ENCODE data around the gene TNS3.

The TNS3 gene

DNA sequence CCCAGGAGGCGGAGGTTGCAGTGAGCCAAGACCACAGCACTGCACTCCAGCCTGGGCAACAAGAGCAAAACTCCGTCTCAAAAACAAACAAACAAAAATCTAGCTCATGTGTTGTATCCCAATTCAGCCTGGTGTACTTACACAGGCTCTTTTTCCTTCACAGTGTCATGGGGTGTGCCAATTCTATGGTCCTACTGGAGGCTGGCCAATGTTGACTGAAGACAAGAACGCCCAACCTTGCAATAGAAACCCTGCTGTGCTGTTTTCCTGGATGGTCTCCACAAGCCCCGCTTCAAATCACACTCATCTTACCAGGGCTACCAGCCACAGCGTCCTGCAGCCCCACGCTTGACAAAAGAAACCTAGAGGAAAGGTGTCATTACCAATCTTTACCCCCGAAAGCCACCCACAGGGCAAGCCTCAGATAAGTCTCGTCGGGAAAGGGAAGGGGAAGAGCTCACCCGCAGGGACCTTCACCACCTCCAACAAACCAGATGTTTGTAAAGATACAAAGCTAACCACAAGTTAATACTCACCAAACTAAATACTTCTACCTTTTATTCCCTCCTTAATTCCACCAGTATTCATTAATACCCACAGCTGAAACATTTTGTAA is 64.8 kb downstream of the TNS3 start:
- no peak overlapping the region for H3K4me3 ChIP-seq (ENCODE audit: control insufficient read depth, low read depth, low read length)
- no peak for TF ChIP-seq CTCF (IDR thresholded peaks at IDR 0.05; ENCODE audit: control insufficient read depth, insufficient read depth, low read depth, low read length, missing control alignments)
- DNase-seq (ENCODE audit: low read depth): no peak

DNA sequence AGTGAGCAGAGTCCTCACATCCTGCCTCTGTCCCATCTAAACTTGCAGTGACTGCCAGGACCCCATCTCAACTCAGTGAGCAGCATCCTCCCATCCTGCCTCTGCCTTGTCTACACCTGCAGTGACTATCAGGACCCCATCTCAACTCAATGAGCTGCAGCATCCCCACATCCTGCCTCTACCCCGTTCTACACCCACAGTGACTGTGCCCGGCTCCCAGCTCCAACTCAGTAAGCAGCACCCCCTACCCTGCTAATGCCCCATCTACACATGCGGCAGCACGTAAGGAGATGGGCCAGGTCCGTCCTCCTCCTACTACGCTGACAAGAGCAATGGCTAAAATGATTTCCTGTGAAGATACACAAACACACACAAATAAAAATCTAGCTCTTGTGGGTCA is 65.5 kb downstream of the TNS3 start:
- no peak for DNase-seq (ENCODE audit: low read depth)
- no peak for TF ChIP-seq CTCF (IDR thresholded peaks at IDR 0.05; ENCODE audit: control insufficient read depth, insufficient read depth, low read depth, low read length, missing control alignments)
- no peak overlapping the region for H3K4me3 ChIP-seq (ENCODE audit: control insufficient read depth, low read depth, low read length)

DNA sequence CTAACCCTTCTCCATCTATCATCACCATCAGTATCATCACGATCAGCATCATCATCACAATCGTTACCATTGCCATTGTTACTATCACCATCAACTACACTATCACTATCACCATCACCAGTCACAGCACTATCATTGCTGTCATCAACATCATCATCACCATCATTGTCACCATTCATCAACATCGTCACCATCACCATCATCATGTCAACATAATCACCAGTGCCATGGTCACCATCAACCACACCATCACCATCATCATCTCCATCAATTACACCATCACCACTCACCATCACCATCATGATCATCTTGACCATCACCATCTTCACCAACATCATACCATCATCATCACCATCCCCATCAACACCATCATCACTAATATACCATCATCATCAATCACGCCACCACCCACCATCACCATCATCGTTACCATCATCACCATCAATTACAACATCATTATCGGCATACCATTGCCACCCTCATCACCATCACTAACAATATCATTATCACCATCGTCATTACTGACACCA is 66.5 kb downstream of the TNS3 start:
- H3K4me3 ChIP-seq (ENCODE audit: control insufficient read depth, low read depth, low read length): no peak overlapping the region
- no peak for TF ChIP-seq CTCF (IDR thresholded peaks at IDR 0.05; ENCODE audit: control insufficient read depth, insufficient read depth, low read depth, low read length, missing control alignments)
- DNase-seq (ENCODE audit: low read depth): no peak

DNA sequence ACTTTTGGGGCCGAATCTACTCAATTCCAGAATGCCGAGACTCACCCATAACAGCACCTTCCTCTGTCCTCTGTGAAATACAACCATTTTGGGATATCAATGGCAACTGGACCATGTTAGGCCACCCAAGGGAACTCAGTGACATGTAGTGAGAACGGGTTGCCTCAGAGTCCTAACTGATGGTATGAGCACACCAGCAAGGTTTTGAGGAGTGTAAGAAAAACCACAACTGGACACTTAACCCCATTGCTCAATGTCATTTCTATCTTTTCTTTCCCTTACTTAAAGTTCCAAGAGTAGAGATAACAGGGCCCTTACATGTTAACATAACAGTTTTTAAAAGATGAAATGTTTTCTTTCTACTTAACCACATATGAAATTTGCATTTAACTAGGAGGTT is 67.1 kb downstream of the TNS3 start:
- H3K4me3 ChIP-seq (ENCODE audit: control insufficient read depth, low read depth, low read length): no peak overlapping the region
- TF ChIP-seq CTCF (IDR thresholded peaks at IDR 0.05; ENCODE audit: control insufficient read depth, insufficient read depth, low read depth, low read length, missing control alignments): no peak
- DNase-seq (ENCODE audit: low read depth): no peak

- H3K4me3 ChIP-seq (ENCODE audit: control insufficient read depth, low read depth, low read length): no peak overlapping the region
- TF ChIP-seq CTCF (IDR thresholded peaks at IDR 0.05; ENCODE audit: control insufficient read depth, insufficient read depth, low read depth, low read length, missing control alignments): no peak
- DNase-seq (ENCODE audit: low read depth): no peak
Observed at GRCh38 chr7:47514367-47514766, 67.5 kb downstream of the TNS3 start.

DNA sequence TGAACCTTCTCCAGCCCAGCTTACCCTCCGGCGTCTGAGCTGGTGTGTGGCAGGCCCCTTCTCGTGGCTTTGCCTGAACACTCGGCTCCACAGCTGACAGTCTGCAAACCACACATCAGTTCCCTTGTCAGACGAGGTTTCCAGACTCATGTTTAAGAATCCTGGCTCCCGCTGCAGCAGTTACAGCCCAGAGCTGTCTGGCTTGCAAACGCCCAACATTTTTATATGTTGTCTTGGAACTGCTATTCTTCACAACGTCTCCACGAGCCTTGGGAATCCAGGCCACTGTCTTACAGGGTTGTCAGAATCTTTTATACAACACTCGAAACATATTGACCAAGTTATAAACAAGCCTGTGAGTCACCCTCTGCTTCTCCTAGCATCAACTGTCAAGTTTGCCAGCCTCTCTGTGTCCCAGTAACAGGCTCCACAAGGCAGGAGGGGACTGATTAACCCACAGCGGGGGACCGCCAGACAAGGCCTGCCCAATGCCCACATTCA is 68.1 kb downstream of the TNS3 start:
- H3K4me3 ChIP-seq (ENCODE audit: control insufficient read depth, low read depth, low read length): no peak overlapping the region
- TF ChIP-seq CTCF (IDR thresholded peaks at IDR 0.05; ENCODE audit: control insufficient read depth, insufficient read depth, low read depth, low read length, missing control alignments): no peak
- peak; percentile 80 for DNase-seq (ENCODE audit: low read depth)
